ENCODE data around the gene SCN5A.

The SCN5A gene

DNA sequence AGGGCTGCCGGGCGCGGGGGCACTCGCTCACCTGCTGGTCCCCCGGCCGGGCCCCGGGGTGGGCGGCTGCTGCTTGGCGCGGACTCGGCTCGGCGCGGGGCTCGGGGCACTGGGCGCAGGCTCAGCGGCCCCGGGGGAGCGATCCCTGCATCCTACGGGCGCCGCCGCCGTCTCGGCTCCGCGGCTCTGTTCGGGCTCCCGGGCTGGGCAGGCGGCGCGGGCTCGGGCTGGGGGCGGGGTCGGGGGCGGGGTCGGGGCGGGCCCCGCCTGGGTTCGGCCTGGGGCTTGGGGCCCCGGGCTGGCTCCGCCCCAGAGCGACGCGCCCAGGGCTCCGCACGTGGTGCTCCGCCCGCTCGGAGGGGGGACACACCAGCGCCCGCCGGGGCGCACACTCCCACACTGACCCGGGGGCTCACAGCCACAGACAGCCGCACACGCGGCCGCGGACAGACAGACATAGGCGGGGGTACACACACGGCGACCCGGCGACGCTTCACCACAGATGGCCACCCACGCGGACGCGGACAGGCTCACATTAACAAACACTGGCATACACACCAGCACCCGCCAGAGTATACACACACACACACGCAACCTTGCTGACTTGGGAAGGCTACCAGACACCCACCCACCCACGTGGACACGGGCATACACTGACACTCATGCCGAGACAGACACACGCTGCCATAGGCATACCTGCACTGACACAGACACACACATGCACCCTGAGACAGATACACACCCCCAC is at the start of gene SCN5A:
SCN5A (minus strand) TSS at position 188 of the 748 bp plus-strand sequence. CDS start 16,380 bp downstream, outside the sequence.
- DNase-seq (ENCODE audit: low read depth), result peak; percentile 25

DNA sequence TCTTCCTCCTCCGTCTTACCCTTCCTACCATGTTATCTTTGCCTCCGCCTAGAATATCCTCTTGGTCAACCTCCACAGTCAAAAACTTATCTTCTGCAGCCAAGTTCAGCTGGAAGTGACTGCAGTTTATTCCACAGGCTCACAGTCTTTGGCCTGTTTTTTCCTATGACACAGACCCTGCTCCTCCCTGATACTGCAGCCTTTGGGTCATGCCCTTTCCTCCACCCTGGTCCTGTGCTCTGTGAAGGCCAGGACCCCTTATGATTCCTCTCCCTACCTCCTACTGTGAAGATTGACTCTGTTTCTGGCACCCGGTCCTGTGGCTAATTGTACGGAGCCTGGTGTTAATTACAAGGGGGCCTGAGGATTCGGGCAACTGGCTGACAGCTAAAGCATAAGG is 49.3 kb upstream of the SCN5A start:
- DNase-seq (ENCODE audit: low read depth), result no peak

DNA sequence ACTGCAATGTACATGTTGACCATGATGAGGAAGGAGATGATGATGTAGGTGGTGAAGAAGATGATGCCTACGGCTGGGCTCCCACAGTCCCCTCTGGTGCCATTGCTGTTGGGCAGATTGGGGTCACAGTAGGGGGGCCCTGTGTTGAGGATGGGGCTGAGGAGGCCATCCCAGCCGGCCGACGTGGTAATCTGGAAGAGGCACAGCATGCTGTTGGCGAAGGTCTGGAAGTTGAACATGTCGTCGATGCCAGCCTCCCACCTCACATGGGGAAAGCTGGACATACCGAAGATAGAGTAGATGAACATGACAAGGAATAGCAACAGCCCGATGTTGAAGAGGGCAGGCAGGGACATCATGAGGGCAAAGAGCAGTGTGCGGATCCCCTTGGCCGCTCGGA is 48.6 kb upstream of the SCN5A start:
- DNase-seq (ENCODE audit: low read depth), result no peak

DNA sequence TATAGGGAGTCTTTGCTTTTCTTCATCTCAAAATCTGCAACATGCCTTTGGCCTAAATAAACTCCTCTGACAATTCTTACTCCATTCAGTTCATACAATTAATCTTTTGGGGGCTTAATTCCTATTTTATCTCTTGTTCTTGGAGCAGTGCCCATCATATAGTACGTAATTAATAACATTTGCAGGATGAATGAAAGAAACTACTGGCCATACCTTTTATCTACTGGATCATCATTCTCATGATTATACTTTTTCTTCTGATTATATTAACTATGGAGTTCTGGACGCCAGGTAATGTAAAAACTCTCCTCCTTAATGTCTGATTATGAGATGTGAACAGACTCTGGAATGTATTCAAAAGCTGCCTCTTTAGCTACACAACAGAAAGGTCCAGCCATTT is 46.5 kb upstream of the SCN5A start:
- no peak for DNase-seq (ENCODE audit: low read depth)

DNA sequence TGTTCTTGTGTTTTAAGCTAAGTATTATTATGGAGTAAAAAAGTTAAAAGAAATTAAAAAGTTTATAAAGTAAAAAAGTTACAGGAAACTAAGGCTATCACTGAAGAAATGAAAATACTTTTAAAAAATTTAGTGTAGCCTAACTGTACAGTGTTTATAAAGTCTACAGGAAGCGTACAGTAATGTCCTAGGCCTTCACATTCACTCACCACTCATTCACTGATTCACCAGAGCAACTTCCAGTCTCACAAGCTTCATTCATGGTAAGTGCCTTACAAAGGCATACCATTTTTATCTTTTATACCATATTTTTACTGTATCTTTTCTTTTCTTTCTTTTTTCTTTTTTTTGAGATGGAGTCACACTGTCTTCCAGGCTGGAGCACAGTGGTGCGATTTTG is 40.7 kb upstream of the SCN5A start:
- no peak for DNase-seq (ENCODE audit: low read depth)

DNA sequence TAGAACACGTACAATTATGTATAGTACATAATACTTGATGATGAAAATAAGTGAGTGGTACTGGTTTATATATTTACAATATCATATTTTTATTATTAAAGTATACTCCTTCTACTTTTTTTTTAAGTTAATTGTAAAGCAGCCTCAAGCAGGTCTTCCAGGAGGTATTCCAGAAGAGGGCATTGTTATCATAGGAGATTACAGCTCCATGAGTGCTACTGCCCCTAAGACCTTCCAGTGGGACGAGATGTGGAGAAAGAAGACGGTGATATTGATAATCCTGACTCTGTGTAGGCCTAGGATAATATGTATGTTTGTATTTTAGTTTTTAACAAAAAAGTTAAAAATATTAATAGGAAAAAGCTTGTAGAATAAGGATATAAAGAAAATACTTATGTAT is 40.3 kb upstream of the SCN5A start:
- DNase-seq (ENCODE audit: low read depth), result no peak

DNA sequence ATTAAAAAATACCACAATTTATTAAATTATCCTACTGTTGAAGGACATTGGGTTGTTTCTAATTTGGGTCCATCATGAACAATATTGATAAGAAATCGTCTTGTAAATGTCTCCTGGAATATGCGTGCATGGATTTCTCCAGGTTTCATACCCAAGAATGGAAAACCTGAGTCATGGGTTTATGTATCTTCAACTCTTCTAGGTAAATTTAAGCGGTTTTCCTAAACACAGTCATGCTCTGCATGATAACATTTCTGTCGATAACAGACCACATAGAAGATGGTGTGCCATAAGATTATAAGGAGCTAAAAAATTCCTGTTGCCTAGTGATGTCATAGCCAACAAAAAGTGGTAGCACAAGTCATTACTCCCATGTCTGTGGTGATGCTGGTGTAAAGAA is 39.9 kb upstream of the SCN5A start:
- no peak for DNase-seq (ENCODE audit: low read depth)

DNA sequence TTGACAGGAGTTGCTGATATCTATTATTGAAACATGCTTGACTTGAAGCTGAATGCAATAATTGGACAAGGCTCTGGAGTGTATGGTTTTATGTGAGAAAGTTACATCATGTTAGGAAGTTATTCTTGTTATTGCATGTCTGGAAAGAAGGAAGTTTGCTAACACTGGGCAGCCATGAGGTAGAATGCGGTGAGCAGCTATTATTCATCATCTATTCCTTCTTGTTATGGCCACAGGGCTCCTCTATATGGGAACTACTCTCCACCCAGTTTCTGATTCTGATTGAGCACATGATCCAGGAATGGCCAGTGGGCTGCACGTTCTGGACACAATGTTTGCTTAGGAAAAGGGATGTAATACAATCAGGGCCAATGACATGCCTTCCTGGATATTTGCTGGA is 37.8 kb upstream of the SCN5A start:
- DNase-seq (ENCODE audit: low read depth), result no peak

DNA sequence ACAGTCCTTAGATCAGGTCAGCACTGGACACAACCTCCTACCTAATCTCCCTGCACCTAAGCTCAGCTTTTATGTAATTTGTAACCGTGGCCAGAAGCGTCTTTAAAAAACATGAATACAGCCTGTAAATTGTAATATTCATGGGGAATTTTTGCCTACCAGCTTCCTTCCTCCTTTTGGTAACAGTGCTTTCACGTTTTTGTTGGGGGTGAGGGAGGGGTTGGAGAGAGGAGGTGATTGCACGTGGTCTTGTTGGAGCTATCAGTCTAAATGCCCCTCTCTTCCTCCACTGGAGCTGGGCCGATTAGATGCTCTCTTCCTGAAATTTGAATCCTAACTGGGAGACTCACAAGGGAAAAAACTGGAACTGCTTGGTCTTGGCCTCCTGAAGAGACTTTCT is 35.1 kb upstream of the SCN5A start:
- no peak for DNase-seq (ENCODE audit: low read depth)

DNA sequence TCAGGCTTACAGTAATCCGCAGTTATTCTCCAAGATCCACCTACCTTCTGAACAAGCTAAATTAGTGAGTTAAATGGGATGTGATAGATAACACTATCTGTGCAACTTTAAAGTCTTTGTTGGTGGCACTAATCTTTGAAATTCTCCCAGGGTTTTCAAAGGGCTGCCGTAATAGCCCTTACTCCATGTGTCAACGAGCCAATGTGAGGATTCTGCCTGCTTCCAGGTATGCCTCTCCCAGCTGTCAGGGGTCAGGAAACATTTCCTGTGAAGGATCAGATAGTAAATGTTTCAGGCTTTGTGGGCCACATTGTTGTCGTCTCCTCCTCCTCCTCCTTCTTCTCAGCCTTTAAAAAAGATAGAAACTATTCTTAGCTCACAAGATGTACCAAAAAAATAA is 20.2 kb upstream of the SCN5A start:
- DNase-seq (ENCODE audit: low read depth), result no peak

DNA sequence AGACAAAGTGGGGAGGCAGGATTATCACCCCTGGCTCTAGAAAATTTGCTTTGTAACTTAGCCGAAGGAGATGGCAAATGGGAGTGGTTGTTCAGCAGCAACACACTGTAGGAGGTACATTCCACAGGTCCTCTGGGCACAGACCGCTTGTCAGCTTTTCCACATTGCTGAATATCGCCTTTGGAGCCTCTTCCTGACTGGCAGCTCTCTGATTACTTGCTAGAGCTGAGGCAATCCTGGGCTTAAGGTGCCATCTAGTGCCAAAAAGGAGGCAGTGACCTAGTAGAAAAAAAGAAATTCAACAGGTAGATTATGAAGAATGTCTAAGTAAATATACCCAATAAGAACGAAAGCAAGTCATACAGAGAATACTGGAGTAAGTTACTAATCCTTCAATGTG is 13.1 kb upstream of the SCN5A start:
- DNase-seq (ENCODE audit: low read depth), result no peak

DNA sequence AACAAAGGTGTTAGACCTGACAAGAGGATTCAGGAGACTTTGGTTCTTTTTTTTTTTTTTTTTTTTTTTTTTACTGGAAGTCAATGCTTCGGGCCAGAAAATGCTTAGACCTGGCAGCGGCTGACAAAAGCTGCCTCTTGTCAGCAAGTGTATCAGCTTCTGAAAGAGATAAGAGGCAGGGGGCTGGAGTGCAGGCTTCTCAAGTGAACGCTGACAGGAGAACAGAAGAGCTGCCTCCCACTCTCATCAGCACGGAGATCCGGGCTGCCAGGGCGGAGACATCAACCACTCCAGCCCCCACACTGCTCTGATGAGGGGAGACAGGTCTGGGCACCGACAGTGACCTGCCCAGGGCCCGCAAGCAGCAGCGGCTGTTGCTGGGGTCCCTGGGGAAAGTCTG is 9.4 kb upstream of the SCN5A start:
- DNase-seq (ENCODE audit: low read depth), result no peak

DNA sequence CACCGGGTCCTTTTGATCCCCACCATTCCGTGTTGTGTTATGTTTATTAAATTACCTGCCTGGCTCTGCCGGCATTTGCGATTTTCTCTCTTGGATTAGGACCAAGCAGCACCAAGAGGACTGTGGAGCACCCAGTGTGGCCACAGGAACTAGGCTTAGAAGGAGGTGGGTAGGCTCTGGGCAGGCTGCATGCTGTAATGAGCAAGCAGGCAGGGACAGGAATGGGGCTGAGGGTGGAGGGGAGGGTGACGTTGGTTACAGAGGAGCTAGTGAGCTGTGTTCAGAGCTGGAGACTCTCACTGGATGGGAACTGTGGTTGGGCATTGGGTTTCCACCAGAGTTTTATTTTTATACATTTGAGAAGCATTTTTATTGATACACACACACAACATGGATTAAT is 7.9 kb upstream of the SCN5A start:
- DNase-seq (ENCODE audit: low read depth), result no peak

DNA sequence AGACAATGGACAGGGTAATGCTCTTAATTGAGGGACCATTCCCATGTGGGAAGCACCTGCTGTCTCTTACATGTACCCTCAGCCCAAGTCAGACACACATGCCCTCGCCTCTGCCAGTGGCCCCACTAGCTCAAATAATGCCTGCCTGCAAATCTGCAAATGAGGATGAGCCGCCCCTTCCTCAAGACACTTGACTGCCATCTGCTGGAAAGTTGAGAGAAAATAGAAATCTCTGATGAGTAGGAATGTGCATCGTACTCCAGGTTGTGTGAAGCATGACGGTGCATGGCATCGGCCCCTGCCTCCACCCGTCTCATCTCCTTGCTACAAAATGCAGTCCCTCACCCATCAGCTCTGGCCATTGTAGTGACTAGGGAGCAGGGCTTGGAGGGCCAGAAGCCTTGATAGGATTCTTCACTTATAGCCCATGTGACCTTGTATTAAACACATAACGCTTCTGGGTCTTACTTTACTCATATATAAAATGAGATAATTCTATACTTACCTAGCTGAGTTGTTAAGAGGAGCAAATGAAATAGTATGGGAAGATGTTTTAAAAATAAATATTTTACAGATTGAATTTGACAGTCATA is 6.3 kb upstream of the SCN5A start:
- peak; percentile 20 for DNase-seq (ENCODE audit: low read depth)

DNA sequence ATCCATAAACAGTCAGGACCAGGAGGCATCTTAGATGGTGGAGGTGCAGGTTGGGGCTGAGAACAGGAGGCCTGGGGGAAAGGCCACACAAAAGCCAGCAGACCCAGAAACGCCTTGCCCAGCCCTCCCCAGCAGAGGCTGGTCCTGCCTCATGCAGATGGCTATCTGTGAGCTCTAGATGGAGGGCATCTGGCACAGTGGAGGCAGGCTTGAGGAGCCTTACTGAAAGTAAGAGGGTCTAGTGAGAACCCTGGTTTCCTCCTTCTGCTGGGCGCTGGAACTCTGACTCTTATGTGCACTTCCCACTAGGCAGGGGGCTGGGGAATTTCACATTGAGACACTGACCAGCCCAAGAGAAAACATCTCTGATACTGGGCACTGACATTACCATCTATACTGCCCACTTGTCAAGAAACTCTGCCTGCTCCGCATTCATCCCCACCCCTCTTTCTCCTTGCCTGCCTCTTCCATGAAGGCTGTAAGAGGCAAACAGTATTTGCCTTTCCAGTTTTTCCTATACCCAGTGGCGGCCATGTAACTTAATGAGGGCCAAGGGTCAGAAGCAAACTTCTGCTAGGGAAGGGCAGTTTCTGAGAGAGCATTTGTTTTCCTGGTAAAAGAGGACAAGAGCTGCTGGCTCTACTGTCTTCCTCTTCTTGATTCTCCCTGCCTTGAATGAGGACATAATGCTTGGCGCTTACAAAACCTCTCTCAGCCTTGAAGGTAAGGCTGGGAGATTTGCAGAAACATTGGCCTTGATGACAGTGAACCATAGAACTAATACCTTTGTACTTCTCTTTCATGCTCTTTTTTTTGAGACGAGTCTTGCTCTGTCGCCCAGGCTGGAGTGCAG is 4.4 kb upstream of the SCN5A start:
- DNase-seq (ENCODE audit: low read depth), result no peak

DNA sequence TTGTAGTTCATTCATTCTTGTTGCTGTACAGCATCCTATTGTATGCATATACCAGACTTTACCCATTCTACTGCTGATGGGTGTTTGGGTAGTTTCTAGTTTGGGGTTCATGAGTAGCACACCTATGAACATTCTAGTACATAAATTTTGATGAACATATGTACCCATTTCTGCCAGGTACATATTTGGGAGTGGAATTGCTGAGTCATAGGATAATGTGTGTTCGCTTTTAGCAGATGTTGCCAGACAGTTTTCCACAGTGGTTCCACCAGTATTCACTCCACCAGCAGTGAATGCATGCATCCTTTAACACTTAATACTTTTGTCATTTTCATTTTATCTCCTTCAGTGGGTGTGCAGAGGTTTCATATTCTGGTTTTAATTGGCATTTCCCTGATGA is 3.4 kb upstream of the SCN5A start:
- DNase-seq (ENCODE audit: low read depth), result no peak

DNA sequence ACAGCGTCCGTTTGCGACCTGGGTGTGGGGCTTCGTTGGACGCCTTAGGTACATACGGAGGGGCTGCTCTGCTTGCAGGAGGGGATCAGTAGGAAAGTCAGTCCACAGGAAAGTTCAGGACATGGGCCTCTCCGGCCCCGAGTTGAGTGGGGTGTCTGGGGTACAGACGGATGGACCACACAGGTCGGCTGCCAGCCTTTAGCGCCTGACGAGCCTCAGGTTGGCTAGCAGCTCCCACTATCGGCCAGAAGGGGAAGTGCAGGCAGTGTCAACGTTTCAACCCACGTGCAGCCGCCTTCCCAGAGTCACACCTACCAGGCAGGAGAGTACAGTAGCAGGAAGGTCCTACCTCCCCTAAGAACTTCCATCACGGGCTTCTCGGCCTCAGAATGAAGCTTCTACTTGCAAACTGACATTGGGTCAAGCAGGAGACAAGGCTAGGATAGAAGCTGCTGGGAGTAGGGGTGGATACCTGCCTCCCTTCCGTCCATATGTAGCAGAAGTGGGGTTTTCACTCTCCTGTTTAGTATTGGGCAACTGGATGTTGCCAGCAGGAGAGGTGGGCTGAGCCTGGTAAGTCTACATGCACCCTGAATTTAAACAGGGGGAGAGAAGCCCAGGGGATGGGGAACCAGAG is 1.8 kb upstream of the SCN5A start:
- peak; percentile 26 for DNase-seq (ENCODE audit: low read depth)

DNA sequence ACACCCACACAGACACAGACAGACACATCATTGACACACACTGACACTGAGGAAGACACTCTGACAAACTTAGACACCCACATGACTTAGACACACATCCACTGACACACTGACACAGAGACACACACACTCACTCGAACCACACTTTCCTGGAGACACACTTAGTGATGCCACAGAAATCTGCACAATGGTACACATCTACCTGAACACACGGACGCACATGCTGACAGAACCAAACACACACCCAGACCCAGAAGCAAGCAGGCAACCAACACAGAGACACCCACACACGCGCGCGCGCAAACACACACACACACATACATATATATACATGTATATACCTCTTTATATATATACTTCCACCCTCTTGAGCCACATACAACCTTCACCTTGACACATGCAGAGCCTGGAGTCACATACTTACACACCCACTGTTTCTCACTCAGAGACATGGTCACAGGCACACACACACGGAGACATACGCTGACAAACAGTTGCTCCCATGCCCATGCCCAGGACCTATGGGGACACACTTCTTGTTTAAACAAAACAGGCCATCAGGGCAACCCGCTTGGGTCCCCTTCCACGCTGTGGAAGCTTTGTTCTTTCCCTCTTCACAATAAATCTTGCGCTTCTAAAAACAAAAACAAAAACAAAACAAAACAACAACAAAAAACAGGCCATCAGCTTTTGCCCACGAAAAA is 913 bp upstream of the SCN5A start:
- DNase-seq (ENCODE audit: low read depth), result no peak

DNA sequence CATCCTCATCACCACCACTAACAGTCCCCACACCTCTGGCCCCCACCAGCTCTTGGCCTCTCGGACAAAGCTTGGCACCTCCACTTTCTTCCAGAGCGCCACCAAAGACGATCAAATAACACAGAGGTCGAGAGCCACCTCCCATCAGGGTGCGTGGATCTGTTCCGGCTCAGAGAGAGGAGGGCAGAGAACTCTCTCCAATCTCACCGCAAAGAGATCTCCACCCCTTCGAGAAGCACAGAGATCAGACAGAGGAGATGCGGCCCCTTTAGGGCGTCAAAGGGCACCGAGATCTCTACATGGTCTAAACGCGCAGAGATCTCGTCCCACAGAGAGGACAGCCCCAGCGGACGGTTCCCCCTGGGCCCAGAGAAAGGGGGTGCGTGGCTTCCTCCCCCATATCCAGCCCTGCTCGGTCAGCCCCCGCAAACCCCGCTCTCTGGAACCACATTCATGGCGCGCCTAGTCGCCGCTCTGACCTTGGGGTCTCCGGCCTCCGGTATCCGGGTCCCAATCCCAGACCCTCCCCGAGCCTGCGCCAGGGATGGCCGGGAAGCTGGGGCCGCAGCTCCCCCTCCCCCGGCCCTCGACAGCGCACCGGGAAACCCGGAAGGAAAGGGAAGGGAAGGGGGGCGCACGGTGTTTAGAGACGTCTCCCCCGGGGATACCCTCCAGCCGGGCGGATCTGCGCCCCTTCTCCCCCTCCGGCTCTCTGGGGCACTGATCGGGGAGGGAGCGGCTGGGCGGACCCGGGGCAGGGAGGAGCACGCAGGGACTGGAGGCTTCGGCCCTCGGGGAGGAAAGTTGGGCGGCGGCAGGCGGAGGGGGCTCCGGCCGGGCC is 608 bp downstream of the SCN5A start:
- DNase-seq (ENCODE audit: low read depth), result no peak

DNA sequence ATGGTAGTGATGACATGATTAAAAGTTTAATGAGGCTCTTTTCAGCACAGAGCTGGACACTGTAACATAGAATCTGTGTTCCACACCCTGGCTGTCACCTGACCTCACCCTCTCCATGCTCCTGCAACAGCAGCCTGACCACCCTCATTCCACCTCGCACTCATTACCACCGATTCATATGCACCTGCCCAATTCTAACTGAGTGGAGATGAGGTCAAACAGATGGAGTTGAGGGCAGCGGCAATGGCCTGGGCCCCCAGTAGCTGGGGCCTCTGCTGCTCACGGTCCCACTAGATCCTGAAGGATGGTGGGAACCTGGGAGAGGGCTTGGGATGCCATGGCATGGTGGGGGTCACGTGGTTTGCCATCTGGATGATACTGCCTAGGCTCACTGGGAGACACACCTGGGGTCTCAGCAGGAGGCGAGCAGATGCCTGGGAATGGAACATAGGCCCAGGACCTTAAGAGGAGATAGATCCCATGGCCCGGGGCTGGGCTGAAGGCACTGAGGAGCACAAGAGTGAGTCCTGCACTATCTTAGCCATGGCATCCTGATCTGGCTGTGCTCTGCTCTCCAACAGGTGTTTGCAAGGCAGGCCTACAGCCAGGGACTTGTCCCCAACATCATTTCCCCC is 1.3 kb downstream of the SCN5A start:
- no peak for DNase-seq (ENCODE audit: low read depth)
